ENCODE measurements around the gene HNRNPH1. TPM values are rescaled to one million over a fixed set of nuclear protein-coding genes. Genes with fewer than 3 reads are reported as not detected.

Gene HNRNPH1
- polyA plus RNA-seq, 1 donor, result 1,181 TPM

DNA sequence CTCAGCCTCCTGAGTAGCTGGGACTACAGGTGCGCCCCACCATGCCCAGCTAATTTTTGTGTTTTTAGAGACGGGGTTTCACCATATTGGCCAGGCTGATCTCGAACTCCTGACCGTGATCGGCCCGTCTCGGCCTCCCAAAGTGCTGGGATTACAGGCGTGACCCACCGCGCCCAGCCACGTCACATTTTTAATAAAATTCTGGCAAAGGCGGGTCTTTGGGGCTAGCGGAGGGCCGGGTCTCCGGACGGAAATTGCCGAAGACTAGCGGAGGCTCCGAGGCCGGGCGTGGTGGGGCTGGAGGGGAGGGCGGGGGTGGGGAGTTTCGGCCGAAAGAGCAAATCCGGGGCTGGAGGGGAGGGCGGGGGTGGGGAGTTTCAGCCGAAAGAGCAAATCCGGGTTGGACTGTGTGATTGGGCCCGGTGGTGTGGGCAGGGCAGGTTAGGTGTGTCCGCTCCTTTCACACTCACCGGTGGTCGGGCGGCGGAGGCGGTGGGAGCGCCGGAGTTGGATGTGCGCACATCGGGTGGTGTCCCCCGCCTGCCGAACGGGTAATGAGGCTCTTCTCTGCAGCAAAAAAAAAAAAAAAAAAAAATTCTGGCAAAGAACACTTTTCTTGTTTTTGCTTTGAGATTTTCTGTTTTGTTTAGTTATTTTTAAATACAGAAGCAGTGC lies 46.0 kb downstream of the HNRNPH1 start:
- no peaks in the 10 kb centered on the region for H3K27me3 ChIP-seq (ENCODE audit: control insufficient read depth, insufficient read depth, low read length)
- H3K4me1 ChIP-seq (ENCODE audit: control insufficient read depth, insufficient read depth, low read length), result no peaks in the 10 kb centered on the region
- H3K4me3 ChIP-seq (ENCODE audit: low read length), result no peak overlapping the region
- H3K36me3 ChIP-seq (ENCODE audit: control insufficient read depth, insufficient read depth, low read length), result peaks cover 37% of the 10 kb centered on the region
- H3K9me3 ChIP-seq (ENCODE audit: control insufficient read depth, low read depth, low read length), result no peaks in the 10 kb centered on the region
- no peak overlapping the region for H3K27ac ChIP-seq (ENCODE audit: low read length)
- no peak for DNase-seq
- 100% methylated on average over 2 of the region's 42 CpGs for WGBS (ENCODE audit: insufficient coverage, low lambda C conversion rate)

DNA sequence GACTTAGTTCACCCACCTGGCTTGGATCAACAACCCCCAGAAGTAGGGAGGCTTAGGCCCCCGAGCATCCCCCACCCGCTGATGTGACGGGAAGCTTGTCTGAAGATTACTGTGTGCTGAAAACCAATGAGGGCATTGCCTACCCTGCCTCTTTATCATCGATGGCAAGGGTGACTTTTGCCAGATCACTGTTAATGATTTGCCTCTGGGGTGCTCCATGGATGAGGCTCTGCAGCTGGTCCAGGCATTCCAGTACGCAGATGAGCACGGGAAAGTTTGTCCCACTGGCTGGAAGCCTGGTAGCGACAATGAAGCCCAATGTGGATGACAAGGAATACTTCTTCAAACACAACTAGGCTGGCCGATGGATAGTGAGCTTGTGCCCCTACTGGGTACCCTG lies 51.1 kb downstream of the HNRNPH1 start:
- WGBS (ENCODE audit: insufficient coverage, low lambda C conversion rate), result no CpG with 5 or more reads among the region's 8 CpGs
- peaks cover 48% of the 10 kb centered on the region for H3K36me3 ChIP-seq (ENCODE audit: control insufficient read depth, insufficient read depth, low read length)
- H3K27ac ChIP-seq (ENCODE audit: low read length), result no peak overlapping the region
- no peaks in the 10 kb centered on the region for H3K9me3 ChIP-seq (ENCODE audit: control insufficient read depth, low read depth, low read length)
- no peaks in the 10 kb centered on the region for H3K27me3 ChIP-seq (ENCODE audit: control insufficient read depth, insufficient read depth, low read length)
- DNase-seq, result no peak
- no peaks in the 10 kb centered on the region for H3K4me1 ChIP-seq (ENCODE audit: control insufficient read depth, insufficient read depth, low read length)
- H3K4me3 ChIP-seq (ENCODE audit: low read length), result no peak overlapping the region

DNA sequence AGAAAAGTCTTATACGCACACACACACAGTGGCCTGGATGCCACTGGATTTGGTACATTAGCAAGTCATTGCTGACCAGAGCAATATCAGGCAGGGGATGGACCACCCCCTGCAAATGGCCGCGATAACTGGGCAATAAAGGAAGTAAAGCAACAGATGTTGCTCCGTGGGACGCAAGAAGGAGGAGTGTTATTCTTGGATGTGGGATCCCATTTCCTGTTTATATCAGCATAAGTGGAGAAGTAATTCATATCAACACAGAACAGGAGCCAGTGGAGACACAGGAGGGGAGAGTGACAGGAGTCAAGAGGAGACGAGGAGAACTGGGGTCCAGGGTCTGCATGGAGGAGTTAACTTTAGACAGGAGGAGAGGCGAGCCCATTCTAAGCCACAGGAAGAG lies 54.8 kb downstream of the HNRNPH1 start:
- no peak overlapping the region for H3K4me3 ChIP-seq (ENCODE audit: low read length)
- peaks cover 53% of the 10 kb centered on the region for H3K36me3 ChIP-seq (ENCODE audit: control insufficient read depth, insufficient read depth, low read length)
- H3K4me1 ChIP-seq (ENCODE audit: control insufficient read depth, insufficient read depth, low read length), result no peaks in the 10 kb centered on the region
- peak in 1 of 2 donors; percentile 23 for DNase-seq
- H3K9me3 ChIP-seq (ENCODE audit: control insufficient read depth, low read depth, low read length), result no peaks in the 10 kb centered on the region
- no peak overlapping the region for H3K27ac ChIP-seq (ENCODE audit: low read length)
- WGBS (ENCODE audit: insufficient coverage, low lambda C conversion rate), result no CpG with 5 or more reads among the region's 7 CpGs
- H3K27me3 ChIP-seq (ENCODE audit: control insufficient read depth, insufficient read depth, low read length), result no peaks in the 10 kb centered on the region

DNA sequence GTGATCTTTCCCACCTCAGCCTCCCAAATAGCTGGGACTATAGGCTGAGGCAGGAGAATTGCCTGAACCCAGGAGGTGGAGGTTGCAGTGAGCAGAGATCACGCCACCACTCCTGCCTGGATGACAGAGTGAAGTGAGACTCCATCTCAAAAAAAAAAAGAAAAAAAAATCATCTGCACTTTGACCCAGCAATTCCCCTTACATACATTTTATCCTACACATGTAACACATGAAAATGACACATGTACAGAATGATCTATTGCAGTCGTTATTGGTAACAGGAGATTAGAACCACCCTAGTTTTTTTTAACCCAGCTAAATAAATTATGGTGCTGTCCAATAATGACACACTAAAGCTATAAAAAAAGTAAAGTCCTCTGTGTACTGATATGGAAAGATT lies 58.9 kb downstream of the HNRNPH1 start:
- no CpG with 5 or more reads among the region's 2 CpGs for WGBS (ENCODE audit: insufficient coverage, low lambda C conversion rate)
- H3K36me3 ChIP-seq (ENCODE audit: control insufficient read depth, insufficient read depth, low read length), result peaks cover 58% of the 10 kb centered on the region

More for the DNA sequence above, 58.9 kb downstream of the HNRNPH1 start:
- Histone ChIP-seq H3K4me1 (ENCODE audit: control insufficient read depth, insufficient read depth, low read length) (peaks cover 4% of the 10 kb centered on the region), H3K27ac (ENCODE audit: low read length) (no peak overlapping the region), H3K27me3 (ENCODE audit: control insufficient read depth, insufficient read depth, low read length) (no peaks in the 10 kb centered on the region), H3K9me3 (ENCODE audit: control insufficient read depth, low read depth, low read length) (no peaks in the 10 kb centered on the region), H3K4me3 (ENCODE audit: low read length) (no peak overlapping the region)
- DNase-seq, result peak; percentile 19 to 68

Other genes with a start within 250 kb of the HNRNPH1 start
- gene RUFY1, start 73.1 kb downstream of the HNRNPH1 start, polyA plus RNA-seq, result 43.3 TPM
- gene CBY3, start 57.4 kb upstream of the HNRNPH1 start, polyA plus RNA-seq, result 1.2 TPM
- 473 TPM for gene CANX, start 75.3 kb upstream of the HNRNPH1 start, polyA plus RNA-seq
- gene MAML1, start 109.2 kb upstream of the HNRNPH1 start, polyA plus RNA-seq, result 29.9 TPM
- 2.9 TPM for gene LTC4S, start 170.3 kb upstream of the HNRNPH1 start, polyA plus RNA-seq
- gene MGAT4B, start 183.2 kb upstream of the HNRNPH1 start, polyA plus RNA-seq, result 185 TPM
- gene SQSTM1, start 197.2 kb upstream of the HNRNPH1 start, polyA plus RNA-seq, result 165 TPM
- gene MRNIP, start 235.1 kb upstream of the HNRNPH1 start, polyA plus RNA-seq, result 39.4 TPM